Ishikawa (cell line): ENCODE results near the gene ATG16L1.

ENCODE experiments used
- CREB1 ChIP-seq: IDR thresholded peaks from 2 replicates; pipeline ENCODE4 v1.6.1; 2012; ENCODE audit warnings: low read depth
- EP300 ChIP-seq: IDR thresholded peaks from 2 replicates; pipeline ENCODE4 v1.6.1; 2012; ENCODE audit warnings: borderline replicate concordance
- RAD21 ChIP-seq: IDR thresholded peaks from 2 replicates; pipeline ENCODE4 v1.6.1; 2012; ENCODE audit warnings: low read depth
- REST ChIP-seq: IDR thresholded peaks from 2 replicates; pipeline ENCODE4 v1.6.1; 2012; ENCODE audit warnings: low read depth, mild to moderate bottlenecking
- TAF1 ChIP-seq: IDR thresholded peaks from 2 replicates; pipeline ENCODE4 v1.6.1; 2012; ENCODE audit warnings: low read depth, mild to moderate bottlenecking
- TEAD4 ChIP-seq: IDR thresholded peaks from 2 replicates; pipeline ENCODE4 v1.6.1; 2012
- YY1 ChIP-seq: IDR thresholded peaks from 2 replicates; pipeline ENCODE4 v1.6.1; 2012; ENCODE audit warnings: low read depth
- ZBTB7A ChIP-seq: IDR thresholded peaks from 2 replicates; pipeline ENCODE4 v1.6.1; 2012; ENCODE audit warnings: low read depth

- no peak for TF ChIP-seq EP300
- no peak for TF ChIP-seq ZBTB7A
- no peak for TF ChIP-seq YY1
- TF ChIP-seq TAF1, result no peak
- TF ChIP-seq TEAD4, result no peak
- no peak for TF ChIP-seq REST
- TF ChIP-seq RAD21, result no peak
- TF ChIP-seq CREB1, result no peak
Measured at GRCh38 chr2:233266481-233266880, 15.0 kb downstream of the ATG16L1 start.
